SK-N-SH treated with all-trans-retinoic acid at 6 μM for 48 hours (cell line): ENCODE data around the gene AIG1.

Experiments
- ATAC-seq: fragments of 200-7000 bp; cut with Tn5 transposase; 3 replicates; pipeline ENCODE4 v1.9.1; 2020; ENCODE audit warnings: mild to moderate bottlenecking, moderate library complexity
- ARNTL ChIP-seq: fragments of 450-650 bp; formaldehyde crosslinking; IDR thresholded peaks from 2 replicates; pipeline ENCODE4 v1.5.0; 2020; ENCODE audit warnings: low read depth, mild to moderate bottlenecking, moderate library complexity, borderline replicate concordance
- BACH2 ChIP-seq: fragments of 250-450 bp; sonication (Bioruptor Pico); IDR thresholded peaks from 2 replicates; pipeline ENCODE4 v1.9.0; 2021; ENCODE audit warnings: mild to moderate bottlenecking, borderline replicate concordance
- CREB5 ChIP-seq: fragments of 250-450 bp; sonication (Bioruptor Pico); IDR thresholded peaks from 2 replicates; pipeline ENCODE4 v1.5.1; 2020; ENCODE audit warnings: low read depth, mild to moderate bottlenecking, moderate library complexity
- CSDC2 ChIP-seq: fragments of 250-450 bp; sonication (Bioruptor Pico); IDR thresholded peaks from 2 replicates; pipeline ENCODE4 v1.5.0; 2020; ENCODE audit warnings: mild to moderate bottlenecking, moderate library complexity
- CSRNP3 ChIP-seq: fragments of 250-450 bp; sonication (Bioruptor Pico); IDR thresholded peaks from 2 replicates; pipeline ENCODE4 v1.5.1; 2021; ENCODE audit warnings: mild to moderate bottlenecking, moderate library complexity
- ESRRG ChIP-seq: fragments of 250-450 bp; sonication (Bioruptor Pico); IDR thresholded peaks from 2 replicates; pipeline ENCODE4 v1.6.1; 2021; ENCODE audit warnings: mild to moderate bottlenecking
- GLIS3 ChIP-seq: fragments of 250-450 bp; sonication (Bioruptor Pico); IDR thresholded peaks from 2 replicates; pipeline ENCODE4 v1.5.0; 2020; ENCODE audit warnings: mild to moderate bottlenecking, moderate library complexity
- ISL1 ChIP-seq: fragments of 250-450 bp; sonication (Bioruptor Pico); IDR thresholded peaks from 2 replicates; pipeline ENCODE4 v2.1.2; 2022; ENCODE audit warnings: mild to moderate bottlenecking, moderate library complexity
- PATZ1 ChIP-seq: fragments of 250-450 bp; sonication (Bioruptor Pico); IDR thresholded peaks from 2 replicates; pipeline ENCODE4 v1.8.0; 2020; ENCODE audit warnings: mild to moderate bottlenecking, moderate library complexity, borderline replicate concordance
- POU6F1 ChIP-seq: fragments of 250-450 bp; sonication (Bioruptor Pico); IDR thresholded peaks from 2 replicates; pipeline ENCODE4 v1.8.0; 2021; ENCODE audit warnings: low read depth, mild to moderate bottlenecking, moderate library complexity, borderline replicate concordance
- PPARA ChIP-seq: fragments of 250-450 bp; sonication (Bioruptor Pico); IDR thresholded peaks from 2 replicates; pipeline ENCODE4 v1.5.0; 2020; ENCODE audit warnings: mild to moderate bottlenecking, borderline replicate concordance
- RARB ChIP-seq: fragments of 250-450 bp; sonication (Bioruptor Pico); IDR thresholded peaks from 2 replicates; pipeline ENCODE4 v1.8.0; 2021; ENCODE audit warnings: mild to moderate bottlenecking, moderate library complexity
- SNAI2 ChIP-seq: fragments of 250-450 bp; sonication (Bioruptor Pico); IDR thresholded peaks from 2 replicates; pipeline ENCODE4 v1.5.0; 2020; ENCODE audit warnings: mild to moderate bottlenecking, moderate library complexity
- TCF4 ChIP-seq: fragments of 250-450 bp; sonication (Bioruptor Pico); IDR thresholded peaks from 2 replicates; pipeline ENCODE4 v1.8.0; 2021; ENCODE audit warnings: mild to moderate bottlenecking, moderate library complexity, borderline replicate concordance
- TOX ChIP-seq: fragments of 250-450 bp; sonication (Bioruptor Pico); IDR thresholded peaks from 2 replicates; pipeline ENCODE4 v1.8.0; 2021; ENCODE audit warnings: mild to moderate bottlenecking, moderate library complexity, borderline replicate concordance
- TSHZ2 ChIP-seq: fragments of 250-450 bp; sonication (Bioruptor Pico); IDR thresholded peaks from 2 replicates; pipeline ENCODE4 v1.5.0; 2020; ENCODE audit warnings: mild to moderate bottlenecking, moderate library complexity
- ZC3H10 ChIP-seq: fragments of 250-450 bp; sonication (Bioruptor Pico); IDR thresholded peaks from 2 replicates; pipeline ENCODE4 v1.5.1; 2021; ENCODE audit warnings: mild to moderate bottlenecking, moderate library complexity
- ZFP3 ChIP-seq: fragments of 250-450 bp; sonication (Bioruptor Pico); IDR thresholded peaks from 2 replicates; pipeline ENCODE4 v1.5.0; 2020; ENCODE audit warnings: mild to moderate bottlenecking, moderate library complexity
- ZFP30 ChIP-seq: fragments of 450-650 bp; formaldehyde crosslinking; IDR thresholded peaks from 2 replicates; pipeline ENCODE4 v1.5.0; 2022; ENCODE audit warnings: mild to moderate bottlenecking, moderate library complexity
- ZNF565 ChIP-seq: fragments of 450-650 bp; formaldehyde crosslinking; conservative IDR thresholded peaks from 2 replicates; pipeline ENCODE4 v1.5.0; 2020; ENCODE audit warnings: low read depth, mild to moderate bottlenecking, moderate library complexity
- ZNF70 ChIP-seq: fragments of 450-650 bp; formaldehyde crosslinking; IDR thresholded peaks from 2 replicates; pipeline ENCODE4 v1.5.0; 2020; ENCODE audit warnings: mild to moderate bottlenecking, moderate library complexity
- ZNF8 ChIP-seq: fragments of 450-650 bp; formaldehyde crosslinking; IDR thresholded peaks from 2 replicates; pipeline ENCODE4 v1.5.0; 2020; ENCODE audit warnings: mild to moderate bottlenecking, moderate library complexity

Gene AIG1

GRCh38 chr6:143357561-143358255 lies 297.0 kb downstream of the AIG1 start:
- TF ChIP-seq ZFP3 (CRISPR knock-in tag) (no peak), ZNF565 (CRISPR knock-in tag) (no peak), PATZ1 (CRISPR knock-in tag) (no peak), ZNF70 (CRISPR knock-in tag) (no peak), BACH2 (CRISPR knock-in tag) (no peak), ISL1 (CRISPR knock-in tag) (no peak), SNAI2 (no peak), CSRNP3 (CRISPR knock-in tag) (no peak), GLIS3 (no peak), ZFP30 (CRISPR knock-in tag) (no peak), CREB5 (CRISPR knock-in tag) (no peak), ESRRG (CRISPR knock-in tag) (no peak), ARNTL (no peak), ZNF8 (CRISPR knock-in tag) (no peak), POU6F1 (CRISPR knock-in tag) (no peak), TOX (CRISPR knock-in tag) (no peak), PPARA (CRISPR knock-in tag) (no peak), CSDC2 (no peak), ZC3H10 (CRISPR knock-in tag) (no peak), RARB (CRISPR knock-in tag) (no peak)
- no peak for ATAC-seq

GRCh38 chr6:143361536-143362191 lies 301.0 kb downstream of the AIG1 start:
- no peak for TF ChIP-seq TCF4 (CRISPR knock-in tag)
- TF ChIP-seq GLIS3, result no peak
- no peak for TF ChIP-seq ISL1 (CRISPR knock-in tag)
- TF ChIP-seq ARNTL, result no peak
- no peak for TF ChIP-seq CREB5 (CRISPR knock-in tag)
- no peak for TF ChIP-seq PATZ1 (CRISPR knock-in tag)
- TF ChIP-seq BACH2 (CRISPR knock-in tag), result no peak
- TF ChIP-seq CSDC2, result no peak
- TF ChIP-seq ZFP30 (CRISPR knock-in tag), result no peak
- TF ChIP-seq PPARA (CRISPR knock-in tag), result no peak
- TF ChIP-seq SNAI2, result no peak
- TF ChIP-seq TSHZ2 (CRISPR knock-in tag), result no peak
- TF ChIP-seq ZNF565 (CRISPR knock-in tag), result no peak
- no peak for ATAC-seq
